ENCODE results near the gene RNASET2.
"Not testable (repeated sequence)": the region's sequence is repeated elsewhere in the genome, so short reads cannot be mapped to it uniquely, and the experiment has no call there.

Gene RNASET2

DNA sequence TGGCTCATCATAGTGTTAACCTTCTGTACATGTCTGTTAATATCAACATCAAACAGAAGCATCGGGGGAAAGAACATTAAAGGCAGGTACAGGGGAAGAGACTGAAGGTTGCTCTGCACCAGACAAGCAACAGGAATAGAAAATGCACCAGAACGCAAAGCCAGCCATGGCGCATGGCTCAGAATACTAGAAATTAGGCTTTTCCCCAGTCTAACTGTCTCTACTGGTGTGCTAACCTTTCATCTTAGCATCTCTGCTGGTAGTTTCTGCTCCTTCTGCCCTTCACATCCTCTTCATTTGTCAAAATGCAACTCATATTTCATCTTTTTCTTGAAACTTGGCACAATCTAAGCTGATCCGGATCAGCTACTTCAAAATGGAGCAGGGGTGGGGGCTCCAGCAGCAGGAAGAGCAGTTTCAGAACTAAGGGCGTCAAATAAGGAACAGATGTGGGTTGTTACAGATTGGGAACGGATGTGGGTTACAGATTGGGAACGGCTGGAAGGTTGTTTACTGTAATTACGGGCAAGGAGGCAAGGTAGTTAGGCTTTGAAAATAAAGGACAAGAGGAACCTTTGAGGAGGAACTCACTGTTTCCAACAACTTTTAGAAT is 13.1 kb upstream of the RNASET2 start:
- DNase-seq = no peak

DNA sequence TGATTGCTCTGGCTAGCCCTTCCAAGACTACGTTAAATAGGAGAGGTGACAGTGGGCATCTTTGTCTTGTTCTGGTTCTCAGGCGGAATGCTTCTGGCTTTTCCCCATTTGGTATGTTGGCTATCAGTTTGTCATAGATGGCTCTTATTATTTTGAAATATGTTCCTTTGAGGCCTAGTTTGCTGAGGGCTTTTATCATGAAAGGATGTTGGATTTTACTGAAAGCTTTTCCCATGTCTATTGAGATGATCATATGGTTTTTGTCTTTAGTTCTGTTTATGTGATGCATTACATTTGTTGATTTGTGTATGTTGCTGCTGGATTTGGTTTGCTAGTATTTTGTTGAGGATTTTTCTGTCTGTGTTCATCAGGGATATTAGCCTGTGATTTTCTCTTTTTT is 9.9 kb upstream of the RNASET2 start:
- DNase-seq = no peak

DNA sequence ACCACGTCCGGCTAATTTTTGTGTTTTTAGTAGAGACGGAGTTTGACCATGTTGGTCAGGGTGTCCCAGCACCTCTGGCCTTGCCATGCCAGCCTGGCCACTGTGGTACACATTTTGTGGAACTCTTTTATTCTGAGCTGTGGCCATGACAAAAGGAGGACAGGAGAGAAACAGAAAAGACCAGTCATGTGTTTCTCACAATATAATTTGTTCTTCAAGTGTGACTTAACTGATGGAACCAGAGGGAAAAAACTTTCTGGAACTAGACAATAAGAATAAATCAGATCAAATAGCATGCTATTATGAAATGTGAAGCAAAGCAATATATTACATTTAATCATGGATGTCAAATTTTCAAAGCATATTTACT is 4.2 kb upstream of the RNASET2 start:
- DNase-seq = no peak

DNA sequence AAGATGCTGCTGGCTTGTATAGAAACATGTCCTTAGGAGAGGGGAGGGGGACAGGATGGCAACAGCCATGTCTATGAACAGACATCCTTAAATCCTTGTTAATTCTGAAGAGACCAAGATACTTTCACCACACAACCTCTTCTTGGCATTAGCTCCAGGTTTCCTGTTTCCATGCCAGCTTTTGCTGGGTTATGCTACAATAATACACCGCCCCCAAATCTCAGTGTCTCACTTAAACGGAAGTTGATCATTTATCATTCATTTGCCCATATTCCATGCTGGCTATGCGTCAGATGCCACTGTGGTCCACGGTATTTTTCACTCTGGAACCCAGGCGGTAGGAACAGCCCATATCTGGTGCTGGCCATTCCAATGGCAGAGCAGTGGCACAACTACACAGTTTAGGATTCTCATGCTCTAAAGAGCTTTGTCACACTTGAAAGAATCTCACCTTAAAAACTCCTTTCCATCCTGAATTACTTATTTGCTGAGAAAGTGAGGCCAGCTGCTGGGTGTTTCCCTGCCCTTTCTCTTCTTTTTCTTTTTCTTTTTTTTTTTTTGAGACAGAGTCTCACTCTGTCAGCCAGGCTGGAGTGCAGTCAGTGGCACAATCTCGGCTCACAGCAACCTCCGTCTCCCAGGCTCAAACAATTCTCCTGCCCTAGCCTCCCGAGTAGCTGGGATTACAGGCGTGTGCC is 3.7 kb upstream of the RNASET2 start:
- DNase-seq = no peak

DNA sequence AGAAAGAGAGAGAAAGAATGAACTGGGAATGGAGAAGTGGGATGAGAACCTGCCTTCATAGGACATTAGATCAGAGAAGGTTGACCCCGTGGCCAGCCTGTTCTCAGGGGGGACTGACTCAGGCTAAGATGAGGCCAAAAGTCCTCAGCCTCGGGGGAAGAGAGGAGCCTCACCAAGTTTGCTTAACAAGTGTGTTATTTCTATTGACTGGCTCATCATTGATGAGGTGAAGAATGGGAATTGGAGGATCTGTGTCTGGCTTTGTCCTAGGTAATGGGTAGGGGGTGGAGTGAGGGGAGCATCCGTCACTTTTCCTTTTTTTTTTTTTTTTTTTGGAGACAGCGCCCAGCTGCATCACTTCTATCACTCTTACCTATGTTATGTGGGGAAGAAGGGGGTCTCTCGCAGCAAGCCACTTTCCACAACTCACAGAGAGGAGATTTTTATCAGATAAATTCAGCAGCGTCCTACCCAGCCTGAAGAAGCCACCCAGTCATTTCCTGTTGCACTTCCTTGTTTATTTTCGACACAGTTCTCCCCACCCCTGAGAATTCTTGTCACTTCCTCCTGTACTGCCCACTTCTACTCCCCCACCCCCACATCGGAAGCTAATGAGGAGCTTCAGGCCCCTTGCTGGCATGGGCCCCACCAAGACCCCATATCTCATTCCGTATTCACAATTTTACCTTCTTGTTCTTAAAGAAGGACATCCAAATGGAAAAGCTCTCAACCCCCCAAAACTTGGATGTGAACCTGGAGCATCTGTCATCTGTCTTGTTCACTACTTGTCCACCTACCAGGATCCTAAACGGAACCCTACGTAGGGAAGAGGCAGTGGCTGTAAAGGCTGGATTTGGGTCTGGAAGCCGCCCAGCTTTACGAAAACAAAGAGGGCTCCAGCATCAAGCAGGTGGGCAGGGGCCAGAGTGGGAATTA is 2.8 kb upstream of the RNASET2 start:
- no peak for DNase-seq

DNA sequence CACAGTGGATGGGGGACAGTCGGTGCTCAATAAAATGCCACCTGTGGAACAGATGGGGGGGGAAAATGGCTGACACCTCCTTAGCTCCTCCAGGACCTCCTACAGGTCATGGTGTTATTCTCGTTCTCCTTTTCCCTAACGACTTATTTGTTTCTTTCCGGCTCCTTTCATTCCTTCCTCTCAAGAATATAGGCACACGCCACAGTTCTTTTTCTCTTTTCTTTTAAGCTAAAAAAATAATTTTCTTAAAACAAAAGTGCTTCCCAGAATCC is 1.4 kb upstream of the RNASET2 start:
- DNase-seq = no peak

DNA sequence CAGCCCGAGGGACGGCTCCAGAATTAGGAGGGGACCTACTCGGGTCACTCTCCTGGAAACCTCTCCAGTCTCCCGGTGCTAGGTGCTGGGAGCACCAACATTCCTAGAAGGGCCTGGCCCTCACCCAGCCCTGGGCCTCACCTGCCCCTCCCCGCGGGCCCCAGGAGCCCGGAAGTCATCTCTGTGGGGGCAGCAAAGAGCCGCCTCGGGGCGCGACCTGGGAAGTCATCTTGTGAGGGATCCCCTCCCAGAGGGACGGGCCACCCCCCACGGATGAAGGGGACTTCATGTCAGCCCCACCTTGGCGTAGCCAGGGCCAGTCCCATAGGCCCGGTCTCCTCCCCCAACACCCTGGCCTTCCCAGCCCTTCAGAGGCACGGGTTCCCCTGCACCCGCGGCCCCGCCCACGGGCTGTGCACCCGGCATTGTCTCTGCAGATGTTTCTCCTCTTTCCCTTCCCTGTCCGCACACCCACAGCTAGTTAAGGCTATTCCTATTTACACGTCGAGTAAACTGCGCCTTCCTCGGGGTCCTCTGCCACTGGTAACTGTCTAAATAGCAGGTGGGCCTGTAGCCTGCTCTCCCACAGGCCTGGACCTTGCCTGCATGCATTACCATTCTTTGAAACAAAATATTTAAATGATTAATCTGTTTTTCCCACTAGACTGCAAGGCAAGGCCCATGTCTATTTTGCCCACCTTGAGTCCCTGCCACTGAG is 896 bp upstream of the RNASET2 start:
- DNase-seq = no peak

DNA sequence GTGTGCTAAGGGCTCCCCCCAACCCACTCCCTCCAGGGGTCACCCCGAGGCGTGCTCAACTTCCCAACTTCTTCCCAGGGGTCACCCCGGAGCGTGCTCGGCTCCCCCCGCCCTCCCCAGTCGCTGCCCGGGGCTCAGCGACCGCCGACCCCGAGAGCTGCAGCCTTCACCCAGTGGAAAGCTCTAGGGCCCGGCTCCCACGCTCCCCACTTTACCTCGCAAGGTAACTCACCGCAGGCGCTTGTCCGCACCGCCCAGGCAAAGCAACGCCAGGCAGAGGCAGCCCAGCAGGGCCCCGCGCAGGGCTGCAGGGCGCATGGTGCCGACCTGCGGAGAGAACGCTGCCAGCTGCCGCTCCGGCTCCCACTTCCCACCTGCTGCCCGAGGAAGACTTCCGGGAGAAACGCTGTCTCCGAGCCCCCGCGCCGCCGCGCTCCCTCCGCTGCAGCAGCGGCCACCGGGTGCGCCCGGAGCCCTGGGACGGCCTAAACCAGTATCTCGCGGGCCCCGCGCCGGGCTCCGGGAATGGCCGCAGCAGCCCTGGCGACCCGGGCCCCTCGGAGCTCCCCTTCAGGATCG is 396 bp downstream of the RNASET2 start:
- DNase-seq = peak; percentile 38

DNA sequence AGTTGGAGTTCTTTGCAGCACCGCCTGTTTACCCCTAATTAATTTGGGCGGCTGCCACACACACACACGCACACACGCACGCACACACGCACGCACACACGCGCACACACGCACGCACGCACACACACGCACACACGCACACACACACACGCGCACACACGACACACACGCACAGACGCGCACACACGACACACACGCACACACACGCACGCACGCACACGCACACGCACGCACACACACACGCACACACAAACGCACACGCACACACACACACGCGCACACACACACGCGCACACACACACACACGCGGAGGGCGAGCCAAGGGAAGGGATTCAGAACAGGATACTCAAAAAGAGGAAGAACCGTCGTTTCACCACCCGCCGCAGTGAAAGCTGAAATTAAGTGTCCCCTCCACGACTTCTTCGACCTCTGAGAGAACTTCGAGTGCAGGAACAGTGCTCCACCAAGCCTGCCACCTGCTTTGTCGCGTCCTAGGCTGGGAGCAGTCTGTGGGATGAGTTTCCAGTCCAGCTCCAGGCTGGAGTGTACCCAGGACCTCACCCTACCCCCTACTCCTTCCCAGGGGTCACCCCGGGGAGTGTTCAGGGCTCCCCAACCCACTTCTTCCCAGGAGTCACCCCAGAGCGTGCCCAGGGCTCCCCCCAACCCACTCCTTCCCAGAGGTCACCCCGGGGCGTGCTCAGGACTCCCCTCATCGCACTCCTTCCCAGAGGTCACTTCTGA is 1.1 kb downstream of the RNASET2 start:
- no peak for DNase-seq

DNA sequence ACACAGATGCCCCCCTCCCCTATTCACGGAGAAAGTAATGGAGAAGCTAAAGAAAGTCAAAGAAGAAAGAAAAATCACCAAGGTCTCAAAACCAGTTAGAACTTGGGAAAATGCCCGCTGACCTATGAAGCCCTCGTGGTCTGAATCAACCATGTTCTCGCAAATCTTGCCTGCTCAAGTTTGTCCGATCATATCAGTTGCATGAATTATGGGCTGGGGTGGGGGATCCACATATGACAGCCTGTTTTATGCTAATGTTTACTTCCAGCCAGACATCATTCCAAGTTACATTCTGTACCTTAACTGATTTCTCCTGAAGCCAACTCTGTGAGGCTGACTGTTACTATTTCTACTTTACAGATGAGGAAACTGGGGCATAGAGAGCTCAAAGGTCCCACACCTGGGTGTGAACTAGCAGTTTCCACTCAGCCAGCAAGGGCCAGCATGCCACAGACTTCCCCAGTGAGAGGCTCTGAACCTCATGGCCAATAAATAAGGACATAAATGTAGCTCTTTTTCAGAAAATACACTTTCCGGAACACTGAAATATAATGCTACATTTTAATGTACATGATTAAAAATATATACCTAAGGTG is 2.1 kb downstream of the RNASET2 start:
- no peak for DNase-seq

DNA sequence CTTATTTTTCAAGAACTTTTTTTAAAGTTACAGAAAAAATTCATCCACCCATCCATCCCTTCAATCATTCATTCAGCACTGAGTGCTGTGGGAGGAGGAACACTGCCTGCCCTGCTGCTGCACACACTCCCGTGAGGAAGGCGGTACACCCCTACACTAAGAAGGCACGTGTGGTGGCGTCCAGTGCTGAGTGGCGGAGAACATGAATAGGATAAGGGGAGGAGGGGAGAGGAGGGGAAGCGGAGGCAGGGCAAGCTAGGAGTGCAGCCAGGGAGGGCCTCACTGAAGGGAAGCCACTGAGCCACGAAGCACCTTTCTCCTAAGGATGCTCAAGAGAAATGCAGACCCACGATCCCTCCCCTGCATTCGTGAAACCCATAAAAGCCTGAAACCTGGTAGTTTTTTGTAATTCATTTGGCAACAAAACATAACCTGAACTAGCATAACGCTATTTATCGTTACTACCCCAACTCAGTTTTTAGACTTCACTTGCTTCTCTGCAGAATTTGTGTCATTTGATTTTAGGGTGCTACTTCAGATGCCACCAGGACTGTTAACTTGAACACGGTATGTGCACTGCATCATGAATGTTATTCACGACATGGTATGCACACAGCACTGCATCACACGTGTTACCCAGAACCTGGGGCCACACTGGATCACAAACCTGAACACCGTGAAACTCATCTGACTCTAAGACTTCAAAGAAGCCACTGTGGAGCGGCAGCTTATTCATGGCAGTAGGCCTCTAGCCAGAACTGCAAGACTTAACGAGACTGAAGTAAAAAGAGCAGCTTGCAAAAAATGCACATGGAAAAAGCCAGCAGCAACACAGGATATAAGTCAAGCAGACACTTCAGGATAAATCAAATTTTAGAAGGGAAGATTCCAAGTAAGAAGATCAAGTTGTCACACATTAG is 3.5 kb downstream of the RNASET2 start:
- DNase-seq = no peak

DNA sequence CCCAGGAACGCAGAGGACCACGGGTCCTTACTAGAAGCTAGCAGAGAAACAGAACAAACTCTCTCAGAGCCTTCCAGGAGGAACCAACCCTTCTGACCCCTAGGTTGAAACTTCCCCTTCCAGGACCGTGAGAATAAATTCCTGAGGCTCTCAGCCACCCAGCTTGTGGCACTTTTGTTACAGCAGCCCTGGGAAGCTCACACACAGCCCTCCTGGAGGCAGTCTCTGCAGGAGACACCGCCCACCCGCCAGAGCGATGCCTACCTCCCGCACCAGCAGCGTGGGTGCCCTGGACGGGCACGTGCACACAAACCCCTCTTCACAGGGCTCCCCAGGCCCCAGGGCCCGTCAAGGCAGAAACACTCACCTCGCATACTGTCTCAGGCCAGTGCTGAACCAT is 4.2 kb downstream of the RNASET2 start:
- no peak for DNase-seq

DNA sequence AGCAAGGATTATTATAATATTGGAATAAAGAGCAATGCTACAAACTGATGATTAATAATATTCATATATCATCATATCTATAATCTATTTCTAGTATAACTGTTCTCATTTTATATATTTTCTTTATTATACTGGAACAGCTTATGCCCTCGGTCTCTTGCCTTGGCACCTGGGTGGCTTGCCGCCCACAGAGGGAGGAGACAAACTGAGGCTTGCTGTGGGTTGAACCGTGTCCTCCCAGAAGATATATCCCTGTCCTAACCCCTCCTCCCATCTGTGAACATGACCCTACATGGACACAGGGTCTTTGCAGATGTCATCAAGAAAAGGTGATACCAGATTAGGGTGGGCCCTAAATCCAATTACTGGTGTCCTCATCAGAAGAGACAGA is 4.7 kb downstream of the RNASET2 start:
- DNase-seq = no peak

DNA sequence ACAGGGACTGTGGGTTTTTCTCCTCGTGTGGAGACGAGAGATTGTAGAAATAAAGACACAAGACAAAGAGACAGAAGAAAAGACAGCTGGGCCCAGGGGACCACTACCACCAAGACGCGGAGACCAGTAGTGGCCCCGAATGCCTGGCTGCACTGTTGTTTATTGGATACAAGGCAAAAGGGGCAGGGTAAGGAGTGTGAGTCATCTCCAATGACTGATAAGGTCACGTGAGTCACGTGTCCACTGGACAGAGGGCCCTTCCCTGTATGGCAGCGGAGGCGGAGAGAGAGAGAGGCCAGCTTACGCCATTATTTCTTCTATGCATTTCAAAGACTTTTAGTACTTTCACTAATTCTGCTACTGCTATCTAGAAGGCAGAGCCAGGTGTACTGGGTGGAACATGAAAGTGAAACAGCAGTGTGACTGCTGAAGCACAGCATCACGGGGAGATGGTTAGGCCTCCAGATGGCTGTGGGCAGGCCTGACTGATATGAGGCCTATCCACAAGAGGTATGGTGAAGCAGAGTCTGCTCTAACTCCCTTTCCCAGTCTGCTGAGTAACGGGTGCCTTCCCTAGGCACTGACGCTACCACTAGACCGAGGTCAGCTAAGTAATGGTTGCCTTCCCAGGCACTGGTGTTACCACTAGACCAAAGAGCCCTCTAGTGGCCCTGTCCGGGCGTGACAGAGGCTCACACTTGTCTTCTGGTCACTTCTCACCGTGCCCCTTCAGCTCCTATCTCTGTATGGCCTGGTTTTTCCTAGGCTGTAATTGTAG is 5.3 kb downstream of the RNASET2 start:
- peak; percentile 33 for DNase-seq

DNA sequence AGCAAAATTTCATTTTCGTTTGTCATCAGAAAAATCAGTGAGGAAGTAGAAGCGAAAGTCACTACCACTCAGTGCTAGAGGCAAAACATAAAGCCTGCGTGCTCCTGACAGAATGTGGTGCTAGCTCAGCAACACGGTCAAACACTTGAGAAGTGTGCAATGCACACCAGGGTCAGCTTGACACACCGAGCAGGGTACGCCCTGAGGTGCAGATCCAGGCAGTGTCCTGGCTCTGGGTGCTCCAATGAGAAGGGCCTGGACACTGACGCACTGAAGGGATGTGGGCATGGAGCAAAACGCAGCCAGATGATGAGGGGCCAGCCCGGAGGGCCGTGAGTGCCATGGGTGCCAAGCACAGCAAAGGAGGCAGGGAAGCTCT is 5.9 kb downstream of the RNASET2 start:
- DNase-seq = no peak

DNA sequence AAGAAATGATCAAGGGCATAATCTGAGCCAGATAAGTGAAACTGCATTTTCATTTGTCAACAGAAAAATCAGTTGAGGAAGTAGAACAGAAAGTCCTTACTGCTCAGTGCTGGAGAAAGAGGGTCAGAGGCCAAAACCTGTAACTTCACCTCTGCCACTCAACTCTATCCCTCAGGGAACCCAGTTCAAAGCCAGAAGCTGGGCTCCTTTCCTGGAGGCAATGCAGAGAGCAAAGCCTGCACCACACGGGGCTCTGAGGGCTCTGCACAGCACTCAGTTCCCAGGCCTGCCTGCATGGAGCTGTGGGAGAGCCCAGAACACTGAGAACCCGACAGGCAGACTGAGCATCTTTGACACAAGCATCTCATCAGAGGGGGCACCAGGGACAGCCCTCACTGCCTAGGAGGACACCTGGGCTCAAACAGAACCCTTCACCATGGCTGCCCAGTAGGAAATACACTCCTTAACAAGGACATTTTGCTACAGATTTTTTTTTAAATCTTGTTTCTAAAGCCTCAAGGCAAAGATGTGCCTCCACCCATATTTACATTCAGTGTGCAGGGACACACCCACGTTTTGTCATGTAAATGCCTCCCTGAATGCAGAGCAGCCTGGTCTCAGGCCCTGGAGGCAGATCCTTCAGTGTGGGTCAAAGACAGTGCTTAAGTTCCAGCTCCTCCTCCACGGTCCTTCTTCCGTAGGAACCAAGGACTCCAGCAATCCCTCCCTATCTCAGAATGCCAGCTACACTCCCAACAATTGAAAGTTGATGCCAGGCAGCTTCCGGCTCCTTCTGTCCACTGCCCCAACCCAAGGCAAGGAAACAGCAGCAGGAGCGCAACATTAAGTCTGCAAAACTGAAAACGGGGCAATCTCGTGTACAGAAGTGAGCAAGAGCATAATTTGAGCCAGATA is 6.6 kb downstream of the RNASET2 start:
- no peak for DNase-seq

DNA sequence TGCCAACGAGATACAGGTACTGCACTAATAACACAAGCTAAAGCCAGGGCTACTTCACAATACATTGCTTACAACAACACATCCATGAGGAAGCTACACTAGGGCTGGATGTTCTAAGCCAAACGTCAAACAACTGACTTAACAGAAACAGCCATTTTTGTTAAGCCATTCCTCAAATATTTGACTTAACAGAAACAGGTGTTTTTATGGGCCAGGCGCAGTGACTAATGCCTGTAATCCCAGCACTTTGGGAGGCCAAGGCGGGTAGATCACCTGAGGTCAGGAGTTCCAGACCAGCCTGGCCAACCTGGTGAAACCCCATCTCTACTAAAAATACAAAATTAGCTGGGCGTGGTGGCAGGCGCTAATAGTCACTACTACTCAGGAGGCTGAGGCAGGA is 7.6 kb downstream of the RNASET2 start:
- not testable (repeated sequence) for DNase-seq

DNA sequence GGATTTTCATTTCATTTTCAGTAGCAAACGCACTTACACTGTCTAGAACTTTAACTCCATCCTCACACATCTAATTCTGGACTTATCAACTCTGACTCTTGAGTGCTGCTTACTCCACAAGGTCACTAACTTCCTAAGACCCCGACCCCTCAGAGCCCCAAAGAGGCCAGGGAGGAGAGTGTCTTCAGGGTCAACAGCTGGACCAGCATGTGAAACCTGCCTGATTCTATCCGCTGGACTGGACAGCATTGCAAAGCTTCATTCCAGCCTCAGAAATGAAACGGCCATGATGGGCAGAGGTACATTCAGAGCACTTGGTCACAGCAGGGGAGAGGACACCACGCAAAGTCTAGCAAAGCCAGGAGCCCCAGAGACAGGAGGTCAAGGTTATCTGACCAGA is 9.1 kb downstream of the RNASET2 start:
- no peak for DNase-seq

DNA sequence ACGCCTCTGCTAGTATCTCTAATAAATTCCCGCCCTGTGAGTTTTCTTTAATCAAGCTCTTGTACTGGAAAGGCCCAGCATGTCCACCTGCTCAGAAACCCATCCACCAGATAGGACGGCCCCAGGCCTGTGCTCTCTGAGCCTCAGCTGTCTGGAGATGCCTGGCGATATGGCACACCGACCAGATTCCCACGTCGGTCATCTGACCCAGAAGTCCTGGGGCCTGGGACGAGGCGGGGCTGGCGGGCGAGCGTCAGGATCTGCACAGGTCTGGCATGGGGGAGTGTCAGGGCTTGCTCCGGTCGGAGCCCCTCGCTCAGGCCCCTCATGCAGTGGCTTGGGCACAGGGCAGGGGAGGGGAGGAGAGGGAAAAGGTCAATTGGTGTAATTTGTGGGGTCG is 10.2 kb downstream of the RNASET2 start:
- DNase-seq = no peak
